ENCODE measurements around the gene SRRM1. TPM values are rescaled to one million over a fixed set of nuclear protein-coding genes. Genes with fewer than 3 reads are reported as not detected.

The SRRM1 gene
- total and polyA plus RNA-seq, 11 donors, result 30.3 to 97.0 (median 61.4) TPM

- intact Hi-C loops (cut with DNase I), result no loop called here
- H3K9me3 ChIP-seq, result no peaks in the 10 kb centered on the region
These were observed 33.1 kb upstream of the SRRM1 start for GRCh38 chr1:24609949-24610517.

GRCh38 chr1:24619376-24619775 lies 23.7 kb upstream of the SRRM1 start:
- Histone ChIP-seq H3K27me3 (peaks cover 0 to 5% (median 0%) of the 10 kb centered on the region in 9 donors), H3K4me3 (no peak overlapping the region), H3K4me1 (no peaks in the 10 kb centered on the region), H3K9me3 (no peaks in the 10 kb centered on the region), H3K36me3 (no peaks in the 10 kb centered on the region), H3K27ac (no peak overlapping the region)
- intact Hi-C loops (cut with DNase I), result no loop called here
- DNase-seq, result no peak
- WGBS, 4 donors, result 64 to 73% (median 68%) methylated on average over 5 of the region's 5 CpGs
- no peak for TF ChIP-seq CTCF (IDR thresholded peaks at IDR 0.05)
- no peak for TF ChIP-seq POLR2A (IDR thresholded peaks at IDR 0.05)
- ATAC-seq, result no peak

More at GRCh38 chr1:24609949-24610517, 33.1 kb upstream of the SRRM1 start:
- no peak for DNase-seq
- ATAC-seq, result no peak
- no peaks in the 10 kb centered on the region for H3K4me1 ChIP-seq
- WGBS, 4 donors, result 74 to 84% (median 81%) methylated on average over 3 of the region's 3 CpGs
- H3K27ac ChIP-seq, result no peak overlapping the region
- TF ChIP-seq POLR2A (IDR thresholded peaks at IDR 0.05), result no peak
- TF ChIP-seq CTCF (IDR thresholded peaks at IDR 0.05), result no peak
- no peak overlapping the region for H3K4me3 ChIP-seq
- H3K27me3 ChIP-seq, result peaks cover 0 to 10% (median 3%) of the 10 kb centered on the region in 9 donors
- H3K36me3 ChIP-seq, result no peaks in the 10 kb centered on the region

- Histone ChIP-seq H3K9me3 (no peaks in the 10 kb centered on the region), H3K27me3 (peaks cover 0 to 10% (median 0%) of the 10 kb centered on the region in 9 donors), H3K27ac (no peak overlapping the region), H3K36me3 (no peaks in the 10 kb centered on the region), H3K4me3 (no peak overlapping the region), H3K4me1 (no peaks in the 10 kb centered on the region)
- ATAC-seq, result no peak
- no peak for DNase-seq
- intact Hi-C loops (cut with DNase I), result no loop called here
- no peak for TF ChIP-seq CTCF (IDR thresholded peaks at IDR 0.05)
- no peak for TF ChIP-seq POLR2A (IDR thresholded peaks at IDR 0.05)
- 74 to 83% (median 75%) methylated on average over 5 of the region's 5 CpGs for WGBS, 4 donors
These were observed 22.4 kb upstream of the SRRM1 start for GRCh38 chr1:24620678-24621077.

- DNase-seq (no peak), ATAC-seq (no peak)
- Histone ChIP-seq H3K27ac (no peak overlapping the region), H3K9me3 (no peaks in the 10 kb centered on the region), H3K36me3 (no peaks in the 10 kb centered on the region), H3K4me3 (no peak overlapping the region), H3K27me3 (peaks cover 0 to 10% (median 0%) of the 10 kb centered on the region in 9 donors), H3K4me1 (no peaks in the 10 kb centered on the region)
- WGBS, 4 donors, result 85 to 90% (median 87%) methylated on average over 5 of the region's 5 CpGs
- intact Hi-C loops (cut with DNase I), result no loop called here
- TF ChIP-seq POLR2A (IDR thresholded peaks at IDR 0.05) (no peak), CTCF (IDR thresholded peaks at IDR 0.05) (no peak)
These were observed 22.0 kb upstream of the SRRM1 start for GRCh38 chr1:24621121-24621520.

Data from heart left ventricle (tissue), 16 donors.